Pancreas (tissue), 10 donors: ENCODE data around the gene NACC2. TPM values are rescaled to one million over a fixed set of nuclear protein-coding genes. Genes with fewer than 3 reads are reported as not detected.
A peak's percentile ranks its signal among the peaks of the same experiment; 100 is the strongest.

Experiments
- ATAC-seq, 4 donors: fragments of 200-7000 bp; cut with Tn5 transposase; one replicate each; pipeline versions ENCODE4 v1.8.0 to v1.9.1; 2020; ENCODE audit warnings: mild to moderate bottlenecking in 4 of 4, moderate library complexity in 4 of 4
- DNase-seq, 6 donors: peaks; one replicate each; pipeline ENCODE4 v3.0.0-alpha.2; 2020
- FAIRE-seq: peaks from 2 replicates; lab custom pipeline; 2012; peaks lifted over from hg19 to GRCh38; lab: Jason Lieb, UNC
- H3K27ac ChIP-seq, 4 donors: fragments of 200-600 bp; sonication (generic); 1 replicate in 3 of 4; 2 replicates in 1 of 4; pipeline versions ENCODE4 v1.5.0 to v1.8.0; 2020
- H3K27me3 ChIP-seq, 4 donors: fragments of 200-600 bp; one replicate each; pipeline ENCODE4 v1.8.0; 2021
- H3K36me3 ChIP-seq, 3 donors: fragments of 200-600 bp; sonication (generic) in 1 of 3; one replicate each; pipeline versions ENCODE4 v1.5.0 to v1.8.0; 2020 to 2021
- H3K4me1 ChIP-seq, 3 donors: fragments of 200-600 bp; one replicate each; pipeline ENCODE4 v1.8.0; 2021
- H3K4me3 ChIP-seq, 4 donors: fragments of 200-600 bp; sonication (generic) in 2 of 4; one replicate each; pipeline versions ENCODE4 v1.5.0 to v1.8.0; 2020 to 2021
- H3K9me3 ChIP-seq, 4 donors: fragments of 200-600 bp; one replicate each; pipeline ENCODE4 v1.8.0; 2021
- CTCF ChIP-seq, 4 donors: fragments of 200-600 bp; sonication (generic) in 3 of 4; IDR thresholded peaks; one replicate each; pipeline versions ENCODE4 v1.5.0 to v1.8.0; 2021; ENCODE audit warnings: antibody characterized with exemption in 4 of 4
- WGBS, 2 donors: extraction: QIAGEN DNeasy Blood & Tissue Kit; methylation state at CpG; one replicate each; pipeline ENCODE4 v1.1.7; 2013; 5-methylcytosine and 5-hydroxymethylcytosine counted together
- intact Hi-C, 3 donors: fragments of 100-400 bp; cut with DNase I; formaldehyde crosslinking; loops; one replicate each; pipeline versions ENCODE4 v1.11.1 to v1.14.2; 2022
- polyA plus RNA-seq, 2 donors: library from polyadenylated mRNA; stranded (reverse); fragments of 200-250 nt; gene quantifications; one replicate each; pipeline ENCODE4 v1.2.3, GENCODE V29; 2013
- total RNA-seq, 6 donors: library from RNA; stranded (reverse); fragmentation: NEBNext Ultra II Directional in 4 of 6; extraction: Animal tissue kit (Norgen Biotek cat#: 25700) in 4 of 6; gene quantifications; one replicate each; pipeline versions ENCODE4 v1.2.1 to v1.2.4, GENCODE V29; 2021 to 2023
- donor health status: healthy with polysubstance abuse.
- donor health status: DM: no; HTN: no; CAD: no; lungs with moderate emphysema.
- donor health status: DM: no; HTN: no; CAD: no.
- donor health status: control.
- donor health status: control.
- donor health status: Bipolar disorder and iron deficiency.
- donor health status: DM: yes; HTN: yes; CAD: no.
- donor health status: DM: no; HTN: no; CAD: no.
- donor health status: DM: no; HTN: no; CAD: no.
- donor health status: DM: yes; HTN: yes; CAD: no.

The NACC2 gene
- total and polyA plus RNA-seq, 8 donors = 4.3 to 12.4 (median 8.2) TPM

- ATAC-seq (no peak), FAIRE-seq (no peak), DNase-seq (no peak)
- H3K27ac ChIP-seq = no peak overlapping the region
- 77 to 90% methylated on average over 9 of the region's 9 CpGs for WGBS, 2 donors
- no peaks in the 10 kb centered on the region for H3K36me3 ChIP-seq
- no peaks in the 10 kb centered on the region for H3K27me3 ChIP-seq
- no peak overlapping the region for H3K4me3 ChIP-seq
- H3K4me1 ChIP-seq = peaks cover 4 to 22% (median 12%) of the 10 kb centered on the region in 3 donors
- intact Hi-C loops = loop anchor here (2.0 to 10.0 kb wide), 4 partner anchors 147 to 260 kb away; no protein-coding TSS in a partner anchor
- H3K9me3 ChIP-seq = no peaks in the 10 kb centered on the region
- TF ChIP-seq CTCF (IDR thresholded peaks at IDR 0.05) = no peak
Measured at GRCh38 chr9:136121801-136122200, 26.7 kb upstream of the NACC2 start.

GRCh38 chr9:136120438-136120844, 25.4 kb upstream of the NACC2 start:
- ATAC-seq = no peak
- intact Hi-C loops = loop anchor here in 2 of 3 donors (5.0 to 10.0 kb wide), 3 partner anchors 146 to 258 kb away; no protein-coding TSS in a partner anchor
- 77 to 85% methylated on average over 18 of the region's 18 CpGs for WGBS, 2 donors
- Histone ChIP-seq H3K9me3 (no peaks in the 10 kb centered on the region), H3K27me3 (no peaks in the 10 kb centered on the region), H3K4me3 (no peak overlapping the region), H3K4me1 (peaks cover 4 to 22% (median 12%) of the 10 kb centered on the region in 3 donors), H3K27ac (no peak overlapping the region), H3K36me3 (peaks cover 0 to 6% (median 0%) of the 10 kb centered on the region in 3 donors)
- no peak for TF ChIP-seq CTCF (IDR thresholded peaks at IDR 0.05)
- DNase-seq = peak in 1 of 6 donors; percentile 74
- no peak for FAIRE-seq

- H3K27ac ChIP-seq = peak overlapping the region in 3 of 4 donors; percentile 70 to 86 (median 85)
- 46% methylated on average over 11 of the region's 11 CpGs for WGBS, 2 donors
- no peaks in the 10 kb centered on the region for H3K27me3 ChIP-seq
- TF ChIP-seq CTCF (IDR thresholded peaks at IDR 0.05) = no peak
- FAIRE-seq (no peak), DNase-seq (no peak), ATAC-seq (no peak)
- H3K4me1 ChIP-seq = peaks cover 4 to 22% (median 12%) of the 10 kb centered on the region in 3 donors
- H3K4me3 ChIP-seq = peak overlapping the region; percentile 75 to 96 (median 81)
- intact Hi-C loops = loop anchor here in 2 of 3 donors (5.0 to 10.0 kb wide), 3 partner anchors 145 to 258 kb away; no protein-coding TSS in a partner anchor
- peaks cover 0 to 6% (median 0%) of the 10 kb centered on the region in 3 donors for H3K36me3 ChIP-seq
- no peaks in the 10 kb centered on the region for H3K9me3 ChIP-seq
Measured at GRCh38 chr9:136119883-136120393, 24.8 kb upstream of the NACC2 start.

GRCh38 chr9:136119061-136119882, 24.2 kb upstream of the NACC2 start:
- TF ChIP-seq CTCF (IDR thresholded peaks at IDR 0.05) = no peak
- DNase-seq = peak in 2 of 6 donors; percentile 57 to 81
- intact Hi-C loops = no loop called here

More at GRCh38 chr9:136119061-136119882, 24.2 kb upstream of the NACC2 start:
- ATAC-seq = peak; percentile 0 to 33 (median 12)
- H3K27ac ChIP-seq = peak overlapping the region; percentile 70 to 88 (median 86)
- H3K9me3 ChIP-seq = no peaks in the 10 kb centered on the region
- WGBS, 2 donors = 0 to 2% methylated on average over 57 to 64 of the region's 64 CpGs
- peaks cover 0 to 6% (median 0%) of the 10 kb centered on the region in 3 donors for H3K36me3 ChIP-seq
- no peak for FAIRE-seq
- H3K4me1 ChIP-seq = peaks cover 4 to 22% (median 12%) of the 10 kb centered on the region in 3 donors
- no peaks in the 10 kb centered on the region for H3K27me3 ChIP-seq
- peak overlapping the region; percentile 75 to 96 (median 81) for H3K4me3 ChIP-seq
